MM.1S (cell line): Measurements from ENCODE around the gene PFAS.

Source experiments
- DNase-seq: peaks from one replicate; pipeline ENCODE4 v3.0.0-alpha.2; 2015
- H2AFZ ChIP-seq: fragments of 300-600 bp; sonication (generic); 2 replicates; pipeline ENCODE4 v1.6.0; 2016; ENCODE audit warnings: antibody characterized with exemption, low read length
- H3F3A ChIP-seq: fragments of 300-600 bp; sonication (generic); 2 replicates; pipeline ENCODE4 v1.6.1; 2016; ENCODE audit warnings: mild to moderate bottlenecking, antibody characterized with exemption, low read length, moderate library complexity, mixed read lengths; ENCODE audit not compliant: insufficient read depth
- H3K27ac ChIP-seq: fragments of 300-600 bp; sonication (generic); 2 replicates; pipeline ENCODE4 v1.5.1; 2016; ENCODE audit warnings: mild to moderate bottlenecking, low read length
- H3K27me3 ChIP-seq: fragments of 300-600 bp; sonication (generic); replicated peaks from 2 replicates; pipeline ENCODE4 v1.6.0; 2016; ENCODE audit warnings: low read length; ENCODE audit not compliant: insufficient read depth
- H3K36me3 ChIP-seq: fragments of 300-600 bp; sonication (generic); replicated peaks from 2 replicates; pipeline ENCODE4 v1.6.1; 2016; ENCODE audit warnings: mild to moderate bottlenecking, low read length, mixed read lengths; ENCODE audit not compliant: insufficient read depth
- H3K4me1 ChIP-seq: fragments of 300-600 bp; sonication (generic); 2 replicates; pipeline ENCODE4 v1.6.1; 2016; ENCODE audit warnings: low read length, mixed read lengths
- H3K4me2 ChIP-seq: fragments of 300-600 bp; sonication (generic); 2 replicates; pipeline ENCODE4 v1.6.0; 2016; ENCODE audit warnings: low read depth, low read length
- H3K4me3 ChIP-seq: fragments of 300-600 bp; sonication (generic); 2 replicates; pipeline ENCODE4 v1.5.1; 2016; ENCODE audit warnings: low read length, mixed read lengths
- H3K79me2 ChIP-seq: fragments of 300-600 bp; sonication (generic); 2 replicates; pipeline ENCODE4 v1.6.1; 2016; ENCODE audit warnings: mixed run types, low read length, mixed read lengths
- H3K9ac ChIP-seq: fragments of 300-600 bp; sonication (generic); 2 replicates; pipeline ENCODE4 v1.6.1; 2016; ENCODE audit warnings: low read length, mixed read lengths
- H3K9me2 ChIP-seq: fragments of 300-600 bp; sonication (generic); replicated peaks from 2 replicates; pipeline ENCODE4 v1.6.1; 2016; ENCODE audit warnings: mild to moderate bottlenecking, low read length, mixed read lengths; ENCODE audit not compliant: insufficient read depth
- H3K9me3 ChIP-seq: fragments of 300-600 bp; sonication (generic); replicated peaks from 2 replicates; pipeline ENCODE4 v1.6.1; 2016; ENCODE audit warnings: mild to moderate bottlenecking, low read length, mixed read lengths; ENCODE audit not compliant: insufficient read depth
- H4K20me1 ChIP-seq: fragments of 300-600 bp; sonication (generic); 2 replicates; pipeline ENCODE4 v1.6.1; 2016; ENCODE audit warnings: mild to moderate bottlenecking, low read length, moderate library complexity, mixed read lengths; ENCODE audit not compliant: insufficient read depth
- CTCF ChIP-seq: fragments of 300-600 bp; sonication (generic); IDR thresholded peaks from 2 replicates; pipeline ENCODE4 v1.5.1; 2016; ENCODE audit warnings: antibody characterized with exemption, low read length, mixed read lengths
- EZH2 ChIP-seq: fragments of 300-600 bp; sonication (generic); optimal IDR thresholded peaks from 2 replicates; pipeline ENCODE3; 2017; ENCODE audit warnings: low read depth, mild to moderate bottlenecking, antibody characterized with exemption, low read length, mixed read lengths
- EZH2phosphoT487 ChIP-seq: fragments of 300-600 bp; sonication (generic); IDR thresholded peaks from 2 replicates; pipeline ENCODE4 v1.6.1; 2018; ENCODE audit warnings: antibody characterized with exemption, low read length

PFAS gene

GRCh38 chr17:8222630-8223355 lies 26.3 kb upstream of the PFAS start:
- no peaks in the 10 kb centered on the region for H3K9me3 ChIP-seq
- H3K79me2 ChIP-seq, result no peaks in the 10 kb centered on the region
- no peak for TF ChIP-seq CTCF
- no peak for TF ChIP-seq EZH2phosphoT487
- no peak for TF ChIP-seq EZH2
- H3K9me2 ChIP-seq, result no peaks in the 10 kb centered on the region
- 0 out of 2 replicates have a peak, but pooled peaks cover 8% of the 10 kb centered on the region for H3K36me3 ChIP-seq
- no peaks in the 10 kb centered on the region for H4K20me1 ChIP-seq
- H3K4me2 ChIP-seq, result peak overlapping the region; percentile 76
- DNase-seq, result peak; percentile 89
- H3K4me3 ChIP-seq, result peak overlapping the region; percentile 72
- peak overlapping the region; percentile 95 for H3K27ac ChIP-seq
- H3F3A ChIP-seq, result peaks cover 43% of the 10 kb centered on the region
- H3K4me1 ChIP-seq, result peaks cover 5% of the 10 kb centered on the region; the same call in 1 of the 2 replicates
- no peaks in the 10 kb centered on the region for H3K27me3 ChIP-seq
- H3K9ac ChIP-seq, result peak overlapping the region; percentile 75
- peak overlapping the region; percentile 65 for H2AFZ ChIP-seq

- H3K9ac ChIP-seq, result peak overlapping the region; percentile 75
- peak; percentile 58 for DNase-seq
These were observed 25.5 kb upstream of the PFAS start for GRCh38 chr17:8223356-8224126.

More at GRCh38 chr17:8223356-8224126, 25.5 kb upstream of the PFAS start:
- TF ChIP-seq EZH2phosphoT487 (no peak), CTCF (peak; percentile 17; the same call in 1 of the 2 replicates), EZH2 (no peak)
- no peaks in the 10 kb centered on the region for H3K79me2 ChIP-seq
- peak overlapping the region; percentile 72 for H3K4me3 ChIP-seq
- peak overlapping the region; percentile 76 for H3K4me2 ChIP-seq
- H3K27ac ChIP-seq, result peak overlapping the region; percentile 95
- H3K4me1 ChIP-seq, result peaks cover 5% of the 10 kb centered on the region; the same call in 1 of the 2 replicates
- H3K36me3 ChIP-seq, result 0 out of 2 replicates have a peak, but pooled peaks cover 12% of the 10 kb centered on the region
- H4K20me1 ChIP-seq, result no peaks in the 10 kb centered on the region
- no peaks in the 10 kb centered on the region for H3K27me3 ChIP-seq
- no peaks in the 10 kb centered on the region for H3K9me3 ChIP-seq
- H3K9me2 ChIP-seq, result no peaks in the 10 kb centered on the region
- peak overlapping the region; percentile 65 for H2AFZ ChIP-seq
- peaks cover 41% of the 10 kb centered on the region for H3F3A ChIP-seq
